OCI-LY3 (cell line): ENCODE data around the gene RHBDL1.

Experiments used
- H2AFZ ChIP-seq: fragments of 200-600, 300-600 bp; shearing (Covaris generic); 2 replicates; pipeline ENCODE4 v1.6.0; 2014; ENCODE audit warnings: antibody characterized with exemption, low read depth, low read length
- H3K27ac ChIP-seq: fragments of 200-600, 300-600 bp; sonication (generic); 2 replicates; pipeline ENCODE4 v1.5.1; 2014; ENCODE audit warnings: mild to moderate bottlenecking, low read length, moderate library complexity, mixed read lengths
- H3K27me3 ChIP-seq: fragments of 200-600, 300-600 bp; sonication (generic); 2 replicates; pipeline ENCODE4 v1.6.1; 2014; ENCODE audit warnings: low read depth, low read length, mixed read lengths
- H3K36me3 ChIP-seq: fragments of 200-600, 300-600 bp; sonication (generic); replicated peaks from 2 replicates; pipeline ENCODE3; 2014; ENCODE audit warnings: low read depth, low read length, mixed read lengths
- H3K4me1 ChIP-seq: fragments of 300-600, 200-600 bp; sonication (generic); 2 replicates; pipeline ENCODE4 v1.6.1; 2014; ENCODE audit warnings: low read length, mixed read lengths
- H3K4me2 ChIP-seq: fragments of 200-600, 300-600 bp; sonication (generic); 2 replicates; pipeline ENCODE4 v1.6.1; 2014; ENCODE audit warnings: low read length, mixed read lengths
- H3K4me3 ChIP-seq: fragments of 300-600, 200-600 bp; sonication (generic); 2 replicates; pipeline ENCODE4 v1.5.1; 2014; ENCODE audit warnings: antibody characterized with exemption, mild to moderate bottlenecking, low read length, moderate library complexity
- H3K79me2 ChIP-seq: fragments of 300-600, 200-600 bp; shearing (Covaris generic); 2 replicates; pipeline ENCODE4 v1.6.1; 2014; ENCODE audit warnings: mild to moderate bottlenecking, low read length, mixed read lengths
- H3K9ac ChIP-seq: fragments of 300-600, 200-600 bp; shearing (Covaris generic); 2 replicates; pipeline ENCODE4 v1.6.0; 2014; ENCODE audit warnings: mild to moderate bottlenecking, low read length, moderate library complexity
- H3K9me3 ChIP-seq: fragments of 200-600, 300-600 bp; shearing (Covaris generic); 2 replicates; pipeline ENCODE4 v1.6.1; 2014; ENCODE audit warnings: low read length, mixed read lengths; ENCODE audit not compliant: insufficient read depth
- H4K20me1 ChIP-seq: fragments of 200-600, 300-600 bp; sonication (generic); 2 replicates; pipeline ENCODE4 v1.6.1; 2016; ENCODE audit warnings: low read length, mixed read lengths; ENCODE audit not compliant: insufficient read depth
- EZH2phosphoT487 ChIP-seq: fragments of 200-600 bp; shearing (Covaris generic); IDR thresholded peaks from 2 replicates; pipeline ENCODE4 v1.6.1; 2018; ENCODE audit warnings: antibody characterized with exemption, mixed run types, low read depth
- TF ChIP-seq, protein P1 (sequence below): fragments of 200-600, 300-600 bp; sonication (generic); IDR thresholded peaks from 2 replicates; pipeline ENCODE4 v1.5.1; 2014; ENCODE audit warnings: antibody characterized with exemption, low read length, low read depth

RHBDL1 gene

DNA sequence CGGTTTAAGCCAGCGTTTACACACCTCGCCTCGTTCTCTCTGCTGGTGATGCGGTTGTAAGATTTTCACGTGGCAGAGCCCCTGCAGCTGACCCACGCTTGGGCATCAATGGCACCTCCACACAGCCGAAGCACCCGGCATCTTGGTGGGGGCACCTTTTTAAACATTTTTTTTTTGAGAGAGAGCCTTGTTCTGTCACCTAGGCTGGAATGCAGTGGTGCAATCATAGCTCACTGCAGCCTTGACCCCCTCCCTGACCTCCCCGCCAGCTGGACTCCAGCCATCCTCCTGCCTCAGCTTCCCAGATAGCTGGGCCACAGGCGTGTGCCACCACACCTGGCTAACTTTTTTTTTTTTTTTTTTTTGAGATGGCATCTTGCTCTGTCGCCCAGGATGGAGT is 21.4 kb upstream of the RHBDL1 start:
- Histone ChIP-seq H3K79me2 (peaks cover 7% of the 10 kb centered on the region; the same call in 1 of the 2 replicates), H2AFZ (no peak overlapping the region), H3K36me3 (no peaks in the 10 kb centered on the region), H3K9me3 (no peaks in the 10 kb centered on the region), H3K4me1 (peaks cover 7% of the 10 kb centered on the region; the same call in 1 of the 2 replicates), H3K27ac (no peak overlapping the region), H3K4me3 (no peak overlapping the region), H3K9ac (no peak overlapping the region), H3K4me2 (no peak overlapping the region), H3K27me3 (no peaks in the 10 kb centered on the region), H4K20me1 (no peaks in the 10 kb centered on the region)
- TF ChIP-seq EZH2phosphoT487: no peak
- TF ChIP-seq, protein P1, sequence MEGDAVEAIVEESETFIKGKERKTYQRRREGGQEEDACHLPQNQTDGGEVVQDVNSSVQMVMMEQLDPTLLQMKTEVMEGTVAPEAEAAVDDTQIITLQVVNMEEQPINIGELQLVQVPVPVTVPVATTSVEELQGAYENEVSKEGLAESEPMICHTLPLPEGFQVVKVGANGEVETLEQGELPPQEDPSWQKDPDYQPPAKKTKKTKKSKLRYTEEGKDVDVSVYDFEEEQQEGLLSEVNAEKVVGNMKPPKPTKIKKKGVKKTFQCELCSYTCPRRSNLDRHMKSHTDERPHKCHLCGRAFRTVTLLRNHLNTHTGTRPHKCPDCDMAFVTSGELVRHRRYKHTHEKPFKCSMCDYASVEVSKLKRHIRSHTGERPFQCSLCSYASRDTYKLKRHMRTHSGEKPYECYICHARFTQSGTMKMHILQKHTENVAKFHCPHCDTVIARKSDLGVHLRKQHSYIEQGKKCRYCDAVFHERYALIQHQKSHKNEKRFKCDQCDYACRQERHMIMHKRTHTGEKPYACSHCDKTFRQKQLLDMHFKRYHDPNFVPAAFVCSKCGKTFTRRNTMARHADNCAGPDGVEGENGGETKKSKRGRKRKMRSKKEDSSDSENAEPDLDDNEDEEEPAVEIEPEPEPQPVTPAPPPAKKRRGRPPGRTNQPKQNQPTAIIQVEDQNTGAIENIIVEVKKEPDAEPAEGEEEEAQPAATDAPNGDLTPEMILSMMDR: no peak

DNA sequence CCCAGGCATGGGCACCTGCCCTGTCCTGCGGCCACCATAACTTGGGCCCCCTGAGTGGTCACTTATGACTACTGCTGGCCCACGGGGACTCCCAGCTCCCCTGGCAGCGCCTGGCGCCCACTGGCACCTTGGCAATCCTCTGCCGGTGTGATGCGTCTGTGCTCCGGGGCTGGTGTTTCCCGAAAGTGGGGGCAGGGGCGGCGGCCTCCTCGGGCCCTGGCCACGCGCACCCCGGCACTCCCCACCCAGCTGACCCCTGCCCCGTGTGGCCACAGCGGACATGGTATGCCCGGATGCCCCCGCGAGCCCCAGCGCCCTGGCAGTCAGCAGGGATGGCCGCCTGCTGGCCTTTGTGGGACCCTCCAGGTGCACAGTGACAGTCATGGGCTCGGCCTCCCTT is 18.0 kb upstream of the RHBDL1 start:
- TF ChIP-seq, protein P1: no peak
- TF ChIP-seq EZH2phosphoT487: no peak
- Histone ChIP-seq H3K27ac (no peak overlapping the region), H3K9me3 (no peaks in the 10 kb centered on the region), H2AFZ (no peak overlapping the region), H3K4me3 (no peak overlapping the region), H4K20me1 (no peaks in the 10 kb centered on the region), H3K27me3 (no peaks in the 10 kb centered on the region), H3K4me1 (peaks cover 3% of the 10 kb centered on the region; the same call in 1 of the 2 replicates), H3K4me2 (no peak overlapping the region), H3K36me3 (peaks cover 4% of the 10 kb centered on the region), H3K79me2 (no peaks in the 10 kb centered on the region), H3K9ac (no peak overlapping the region)

DNA sequence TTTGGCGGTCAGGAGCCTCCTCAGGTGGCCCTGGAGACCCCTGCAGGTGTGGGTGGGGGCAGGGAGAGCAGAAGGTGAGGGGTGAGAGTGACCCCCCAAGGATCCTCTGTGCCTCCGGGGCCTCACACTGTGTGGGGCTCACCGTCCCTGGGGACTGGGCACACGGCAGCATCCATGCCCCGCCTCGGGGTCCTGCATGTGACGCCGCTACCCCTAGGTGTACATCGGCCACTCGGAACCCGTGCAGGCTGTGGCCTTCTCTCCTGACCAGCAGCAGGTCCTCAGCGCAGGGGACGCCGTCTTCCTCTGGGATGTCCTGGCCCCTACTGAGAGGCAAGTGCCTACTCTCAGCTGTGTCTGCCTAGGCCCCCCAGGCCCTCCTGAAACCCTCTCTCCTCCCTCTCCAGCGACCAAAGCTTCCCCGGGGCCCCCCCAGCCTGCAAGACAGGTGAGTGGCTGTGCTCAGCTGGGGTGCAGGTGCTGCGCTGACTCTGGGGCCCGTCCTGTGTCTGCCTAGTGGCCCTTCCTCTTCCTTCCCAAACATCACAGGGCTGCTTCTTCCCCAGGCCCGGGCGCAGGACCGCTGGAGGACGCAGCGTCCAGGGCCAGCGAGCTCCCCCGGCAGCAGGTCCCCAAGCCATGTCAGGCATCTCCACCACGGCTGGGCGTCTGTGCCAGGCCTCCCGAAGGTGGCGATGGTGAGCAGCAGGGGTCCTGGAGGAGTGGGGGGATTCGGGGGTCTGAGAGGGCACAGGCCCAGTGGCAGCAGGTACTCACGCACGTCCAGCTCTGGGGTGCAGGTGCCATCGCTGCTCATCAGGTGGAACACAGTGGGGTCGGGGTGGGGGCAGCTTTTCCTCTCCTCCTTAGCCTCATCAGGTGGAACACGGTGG is 16.5 kb upstream of the RHBDL1 start:
- Histone ChIP-seq H2AFZ (no peak overlapping the region), H3K27ac (no peak overlapping the region), H3K4me2 (no peak overlapping the region), H3K79me2 (no peaks in the 10 kb centered on the region), H3K27me3 (no peaks in the 10 kb centered on the region), H3K4me1 (peaks cover 3% of the 10 kb centered on the region; the same call in 1 of the 2 replicates), H3K4me3 (no peak overlapping the region), H3K9ac (no peak overlapping the region), H3K9me3 (no peaks in the 10 kb centered on the region), H4K20me1 (no peaks in the 10 kb centered on the region), H3K36me3 (peaks cover 4% of the 10 kb centered on the region)
- no peak for TF ChIP-seq EZH2phosphoT487
- TF ChIP-seq, protein P1: peak; percentile 20

DNA sequence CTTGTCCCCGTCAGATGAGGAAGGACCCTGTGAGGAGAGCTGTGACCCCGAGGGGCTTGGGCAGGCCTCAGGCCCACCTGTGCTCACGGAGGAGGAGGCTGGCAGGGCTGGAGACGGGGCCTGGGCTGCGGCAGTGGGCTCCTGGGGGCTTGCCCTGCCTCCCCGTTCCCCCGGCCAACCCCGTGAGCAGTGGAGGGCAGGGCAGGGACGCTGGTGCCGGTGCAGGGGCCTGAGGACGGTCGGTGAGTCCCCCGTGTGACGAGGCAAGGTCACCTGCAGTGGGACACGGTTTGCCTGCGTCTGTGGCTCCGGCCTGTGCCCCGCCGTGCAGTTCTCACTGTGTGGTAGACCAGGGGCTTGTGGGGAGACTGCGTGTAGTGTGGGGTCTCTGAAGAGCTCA is 15.9 kb upstream of the RHBDL1 start:
- Histone ChIP-seq H3K9ac (no peak overlapping the region), H4K20me1 (no peaks in the 10 kb centered on the region), H3K27ac (no peak overlapping the region), H3K4me1 (peaks cover 3% of the 10 kb centered on the region; the same call in 1 of the 2 replicates), H3K27me3 (no peaks in the 10 kb centered on the region), H3K4me2 (no peak overlapping the region), H3K4me3 (no peak overlapping the region), H2AFZ (no peak overlapping the region), H3K36me3 (peaks cover 4% of the 10 kb centered on the region), H3K79me2 (no peaks in the 10 kb centered on the region), H3K9me3 (no peaks in the 10 kb centered on the region)
- no peak for TF ChIP-seq EZH2phosphoT487
- TF ChIP-seq, protein P1: no peak
